Fibroblast of lung (primary cell): ENCODE results near the gene TRIM46.

Source experiments
- EZH2 ChIP-seq: IDR thresholded peaks from 2 replicates; pipeline ENCODE4 v1.5.1; 2012; ENCODE audit warnings: low read length, control low read depth, mild to moderate bottlenecking; ENCODE audit errors: missing control alignments
- TF ChIP-seq, protein P1 (sequence below), 2 donors: IDR thresholded peaks in 1 of 2; conservative IDR thresholded peaks in 1 of 2; 1 replicate in 1 of 2; 2 replicates in 1 of 2; pipeline ENCODE4 v1.5.1; 2011 to 2012; ENCODE audit warnings: low read length in 2 of 2, control low read depth in 1 of 2, inconsistent platforms in 1 of 2, low read depth in 1 of 2, mild to moderate bottlenecking in 1 of 2

DNA sequence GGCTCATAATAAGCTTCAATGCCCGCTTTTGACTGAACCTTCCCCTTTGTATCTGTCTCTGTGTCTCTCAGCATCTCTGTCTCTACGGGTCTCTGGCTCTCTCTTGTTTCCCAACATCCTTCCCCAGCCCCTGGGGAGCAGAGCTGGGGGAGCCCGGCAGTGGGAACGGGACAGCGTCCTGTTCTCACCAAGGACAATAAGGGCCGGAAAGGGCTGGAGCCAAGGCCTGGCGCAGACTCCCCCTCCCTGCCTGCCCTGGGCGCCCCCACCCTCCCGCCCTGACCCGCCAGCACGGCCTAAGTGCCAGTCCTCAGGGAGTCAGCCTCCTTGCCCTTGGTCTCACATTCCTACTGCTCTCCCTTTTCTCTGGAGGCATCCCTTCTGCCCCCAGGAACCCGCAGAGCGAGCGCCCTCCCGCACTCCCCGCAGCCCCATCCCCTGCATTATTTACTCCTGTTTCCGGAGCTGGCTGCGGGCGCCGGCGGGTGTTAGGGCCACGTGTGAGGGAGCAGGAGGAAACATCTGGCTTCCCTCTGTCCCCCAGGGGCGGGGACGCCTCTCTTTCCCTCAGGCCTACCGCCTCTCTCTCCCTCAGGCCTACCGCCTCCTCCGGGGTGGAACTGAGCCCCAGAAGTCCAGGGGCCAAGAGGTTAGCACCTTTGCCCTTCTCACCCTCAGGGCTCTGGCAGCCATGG lies 7.0 kb upstream of the TRIM46 start:
- TF ChIP-seq, protein P1, sequence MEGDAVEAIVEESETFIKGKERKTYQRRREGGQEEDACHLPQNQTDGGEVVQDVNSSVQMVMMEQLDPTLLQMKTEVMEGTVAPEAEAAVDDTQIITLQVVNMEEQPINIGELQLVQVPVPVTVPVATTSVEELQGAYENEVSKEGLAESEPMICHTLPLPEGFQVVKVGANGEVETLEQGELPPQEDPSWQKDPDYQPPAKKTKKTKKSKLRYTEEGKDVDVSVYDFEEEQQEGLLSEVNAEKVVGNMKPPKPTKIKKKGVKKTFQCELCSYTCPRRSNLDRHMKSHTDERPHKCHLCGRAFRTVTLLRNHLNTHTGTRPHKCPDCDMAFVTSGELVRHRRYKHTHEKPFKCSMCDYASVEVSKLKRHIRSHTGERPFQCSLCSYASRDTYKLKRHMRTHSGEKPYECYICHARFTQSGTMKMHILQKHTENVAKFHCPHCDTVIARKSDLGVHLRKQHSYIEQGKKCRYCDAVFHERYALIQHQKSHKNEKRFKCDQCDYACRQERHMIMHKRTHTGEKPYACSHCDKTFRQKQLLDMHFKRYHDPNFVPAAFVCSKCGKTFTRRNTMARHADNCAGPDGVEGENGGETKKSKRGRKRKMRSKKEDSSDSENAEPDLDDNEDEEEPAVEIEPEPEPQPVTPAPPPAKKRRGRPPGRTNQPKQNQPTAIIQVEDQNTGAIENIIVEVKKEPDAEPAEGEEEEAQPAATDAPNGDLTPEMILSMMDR (conservative IDR thresholded peaks at IDR 0.05 in 1 of 2, IDR thresholded peaks at IDR 0.05 in 1 of 2; ENCODE audit: low read depth in 1 of 2, low read length in 2 of 2) = no peak
- TF ChIP-seq EZH2 = no peak
